Activated CD8-positive, alpha-beta T cell treated with anti-CD3 and anti-CD28 coated beads for 36 hours (primary cell): Measurements from ENCODE around the gene FTH1. TPM values are rescaled to one million over a fixed set of nuclear protein-coding genes. Genes with fewer than 3 reads are reported as not detected.
A peak's percentile ranks its signal among the peaks of the same experiment; 100 is the strongest.
"Not testable (repeated sequence)": the region's sequence is repeated elsewhere in the genome, so short reads cannot be mapped to it uniquely, and the experiment has no call there.

Source experiments
- ATAC-seq: fragments of 200-7000 bp; cut with Tn5 transposase; one replicate; pipeline ENCODE4 v1.10.0; 2021; ENCODE audit warnings: mild to moderate bottlenecking, moderate library complexity
- CTCF ChIA-PET: fragments of 350-600 bp; sonication (Branson Sonifier 250); formaldehyde crosslinking; loops from one replicate; lab custom pipeline; 2021; ENCODE audit warnings: antibody characterized with exemption; lab: Charles Lee
- POLR2A ChIA-PET: fragments of 350-600 bp; sonication (Branson Sonifier 250); formaldehyde crosslinking; loops from one replicate; lab custom pipeline; 2021; ENCODE audit warnings: antibody characterized with exemption; lab: Charles Lee
- DNase-seq: peaks from one replicate; pipeline ENCODE4 v3.0.0-alpha.2; 2020
- H3K27ac Mint-ChIP-seq: one replicate; pipeline ENCODE4 v1.8.0; 2021; ENCODE audit warnings: mild to moderate bottlenecking, mixed read lengths
- H3K27me3 Mint-ChIP-seq: one replicate; pipeline ENCODE4 v1.8.0; 2021; ENCODE audit warnings: mixed read lengths
- H3K36me3 Mint-ChIP-seq: one replicate; pipeline ENCODE4 v1.8.0; 2021; ENCODE audit warnings: low read depth, mixed read lengths
- H3K4me1 Mint-ChIP-seq: one replicate; pipeline ENCODE4 v1.8.0; 2021; ENCODE audit warnings: low read depth, mixed read lengths
- H3K4me3 Mint-ChIP-seq: one replicate; pipeline ENCODE4 v1.8.0; 2021; ENCODE audit warnings: mild to moderate bottlenecking, moderate library complexity, mixed read lengths
- H3K9me3 Mint-ChIP-seq: one replicate; pipeline ENCODE4 v1.8.0; 2021; ENCODE audit warnings: mixed read lengths
- CTCF ChIP-seq: fragments of 200-600 bp; IDR thresholded peaks from one replicate; pipeline ENCODE4 v1.8.0; 2022; ENCODE audit warnings: antibody characterized with exemption, mild to moderate bottlenecking
- intact Hi-C: fragments of 100-400 bp; cut with micrococcal nuclease; formaldehyde crosslinking; loops from one replicate; pipeline ENCODE4 v1.10.0; 2022
- total RNA-seq, 2 experiments: library from RNA; stranded (reverse); gene quantifications; one replicate each; pipeline ENCODE4 v1.2.3, GENCODE V29; 2021

FTH1 gene
- total RNA-seq, 2 experiments from 2014 or later: 700 to 729 TPM

- Mint-ChIP-seq H3K36me3 (peaks cover 34% of the 10 kb centered on the region), H3K4me3 (peak overlapping the region; percentile 86), H3K9me3 (no peaks in the 10 kb centered on the region), H3K27ac (peak overlapping the region; percentile 91), H3K4me1 (peaks cover 69% of the 10 kb centered on the region), H3K27me3 (no peaks in the 10 kb centered on the region)
- ChIA-PET CTCF (interaction anchor here (0.5 to 5.1 kb wide), 7 partner anchors 21 to 815 kb away, joined by 3 to 36 read pairs (median 6); no protein-coding TSS in a partner anchor), POLR2A (interaction anchor here (0.7 to 4.3 kb wide), 13 partner anchors 8 to 587 kb away, joined by 3 to 17 read pairs (median 4); partner anchors contain the start of gene FADS2)
- no peak for TF ChIP-seq CTCF
- ATAC-seq (peak; percentile 17), DNase-seq (peak; percentile 59)
- intact Hi-C loops: loop anchor here (10.0 kb wide), 1 partner anchor 117 kb away; no protein-coding TSS in a partner anchor
Observed at GRCh38 chr11:61967924-61968757, 707 bp upstream of the FTH1 start.

- ChIA-PET CTCF (interaction anchor here (3.4 to 5.1 kb wide), 3 partner anchors 19 to 115 kb away, joined by 13 to 36 read pairs (median 13); no protein-coding TSS in a partner anchor), POLR2A (interaction anchor here (0.7 to 4.3 kb wide), 5 partner anchors 17 to 115 kb away, joined by 3 to 17 read pairs (median 3); no protein-coding TSS in a partner anchor)
- peaks cover 58% of the 10 kb centered on the region for H3K4me1 Mint-ChIP-seq
- no peak for ATAC-seq
- H3K9me3 Mint-ChIP-seq: no peaks in the 10 kb centered on the region
- TF ChIP-seq CTCF: no peak
- peak overlapping the region; percentile 75 for H3K27ac Mint-ChIP-seq
- H3K36me3 Mint-ChIP-seq: peaks cover 34% of the 10 kb centered on the region
- intact Hi-C loops: loop anchor here (10.0 kb wide), 1 partner anchor 118 kb away; no protein-coding TSS in a partner anchor
- peak overlapping the region; percentile 86 for H3K4me3 Mint-ChIP-seq
- DNase-seq: peak; percentile 56
- H3K27me3 Mint-ChIP-seq: no peaks in the 10 kb centered on the region
Observed at GRCh38 chr11:61966734-61967115, 709 bp downstream of the FTH1 start.

DNA sequence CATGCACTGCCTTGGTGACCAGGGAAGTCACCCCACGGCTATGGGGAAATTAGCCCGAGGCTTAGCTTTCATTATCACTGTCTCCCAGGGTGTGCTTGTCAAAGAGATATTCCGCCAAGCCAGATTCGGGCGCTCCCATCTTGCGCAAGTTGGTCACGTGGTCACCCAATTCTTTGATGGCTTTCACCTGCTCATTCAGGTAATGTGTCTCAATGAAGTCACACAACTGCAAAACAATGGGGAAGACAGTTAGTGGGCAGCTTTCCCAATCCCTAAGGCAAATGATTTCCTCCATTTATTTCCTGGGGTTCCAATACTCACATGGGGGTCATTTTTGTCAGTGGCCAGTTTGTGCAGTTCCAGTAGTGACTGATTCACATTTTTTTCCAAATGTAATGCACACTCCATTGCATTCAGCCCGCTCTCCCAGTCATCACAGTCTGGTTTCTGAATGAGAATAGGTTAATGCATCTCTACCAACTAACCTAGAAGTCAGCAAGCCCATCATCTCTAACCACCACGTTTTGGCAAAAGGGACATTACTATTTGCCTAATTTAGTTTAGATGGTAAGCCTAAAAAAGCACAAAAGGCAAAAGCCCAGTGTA is 2.7 kb downstream of the FTH1 start:
- H3K4me3 Mint-ChIP-seq: peak overlapping the region; percentile 86
- DNase-seq, H3K27me3 Mint-ChIP-seq, H3K27ac Mint-ChIP-seq, ATAC-seq, H3K9me3 Mint-ChIP-seq: not testable (repeated sequence)
- peaks cover 42% of the 10 kb centered on the region for H3K4me1 Mint-ChIP-seq
- peaks cover 34% of the 10 kb centered on the region for H3K36me3 Mint-ChIP-seq
- ChIA-PET POLR2A (interaction anchor here (0.8 to 2.4 kb wide), 3 partner anchors 10 to 172 kb away, joined by 3 to 7 read pairs (median 4); partner anchors contain the start of genes FEN1 and TMEM258), CTCF (interaction anchor here (1.0 to 5.1 kb wide), 5 partner anchors 17 to 167 kb away, joined by 3 to 36 read pairs (median 6); no protein-coding TSS in a partner anchor)
- intact Hi-C loops: loop anchor here (2.0 to 10.0 kb wide), 2 partner anchors 60 to 120 kb away; no protein-coding TSS in a partner anchor

- no peak for ATAC-seq
- no peak overlapping the region for H3K27ac Mint-ChIP-seq
Observed at GRCh38 chr11:61964058-61964665, 3.3 kb downstream of the FTH1 start.

More at GRCh38 chr11:61964058-61964665, 3.3 kb downstream of the FTH1 start:
- H3K36me3 Mint-ChIP-seq: peaks cover 34% of the 10 kb centered on the region
- no peak overlapping the region for H3K4me3 Mint-ChIP-seq
- H3K9me3 Mint-ChIP-seq: no peaks in the 10 kb centered on the region
- no peak for DNase-seq
- intact Hi-C loops: loop anchor here (2.0 to 10.0 kb wide), 2 partner anchors 61 to 121 kb away; no protein-coding TSS in a partner anchor
- ChIA-PET POLR2A (interaction anchor here (0.7 to 2.4 kb wide), 2 partner anchors 8 to 14 kb away, joined by 3 to 7 read pairs; no protein-coding TSS in a partner anchor), CTCF (interaction anchor here (1.0 to 3.7 kb wide), 2 partner anchors 17 to 63 kb away, joined by 3 to 13 read pairs; no protein-coding TSS in a partner anchor)
- no peaks in the 10 kb centered on the region for H3K27me3 Mint-ChIP-seq
- TF ChIP-seq CTCF: no peak
- H3K4me1 Mint-ChIP-seq: peaks cover 35% of the 10 kb centered on the region
